MM.1S (cell line): ENCODE results near the gene SAC3D1.

ENCODE experiments used
- DNase-seq: peaks from one replicate; pipeline ENCODE4 v3.0.0-alpha.2; 2015
- H2AFZ ChIP-seq: fragments of 300-600 bp; sonication (generic); 2 replicates; pipeline ENCODE4 v1.6.0; 2016; ENCODE audit warnings: antibody characterized with exemption, low read length
- H3F3A ChIP-seq: fragments of 300-600 bp; sonication (generic); 2 replicates; pipeline ENCODE4 v1.6.1; 2016; ENCODE audit warnings: mild to moderate bottlenecking, antibody characterized with exemption, low read length, moderate library complexity, mixed read lengths; ENCODE audit not compliant: insufficient read depth
- H3K27ac ChIP-seq: fragments of 300-600 bp; sonication (generic); 2 replicates; pipeline ENCODE4 v1.5.1; 2016; ENCODE audit warnings: mild to moderate bottlenecking, low read length
- H3K27me3 ChIP-seq: fragments of 300-600 bp; sonication (generic); replicated peaks from 2 replicates; pipeline ENCODE4 v1.6.0; 2016; ENCODE audit warnings: low read length; ENCODE audit not compliant: insufficient read depth
- H3K36me3 ChIP-seq: fragments of 300-600 bp; sonication (generic); replicated peaks from 2 replicates; pipeline ENCODE4 v1.6.1; 2016; ENCODE audit warnings: mild to moderate bottlenecking, low read length, mixed read lengths; ENCODE audit not compliant: insufficient read depth
- H3K4me1 ChIP-seq: fragments of 300-600 bp; sonication (generic); 2 replicates; pipeline ENCODE4 v1.6.1; 2016; ENCODE audit warnings: low read length, mixed read lengths
- H3K4me2 ChIP-seq: fragments of 300-600 bp; sonication (generic); 2 replicates; pipeline ENCODE4 v1.6.0; 2016; ENCODE audit warnings: low read depth, low read length
- H3K4me3 ChIP-seq: fragments of 300-600 bp; sonication (generic); 2 replicates; pipeline ENCODE4 v1.5.1; 2016; ENCODE audit warnings: low read length, mixed read lengths
- H3K79me2 ChIP-seq: fragments of 300-600 bp; sonication (generic); 2 replicates; pipeline ENCODE4 v1.6.1; 2016; ENCODE audit warnings: mixed run types, low read length, mixed read lengths
- H3K9ac ChIP-seq: fragments of 300-600 bp; sonication (generic); 2 replicates; pipeline ENCODE4 v1.6.1; 2016; ENCODE audit warnings: low read length, mixed read lengths
- H3K9me2 ChIP-seq: fragments of 300-600 bp; sonication (generic); replicated peaks from 2 replicates; pipeline ENCODE4 v1.6.1; 2016; ENCODE audit warnings: mild to moderate bottlenecking, low read length, mixed read lengths; ENCODE audit not compliant: insufficient read depth
- H3K9me3 ChIP-seq: fragments of 300-600 bp; sonication (generic); replicated peaks from 2 replicates; pipeline ENCODE4 v1.6.1; 2016; ENCODE audit warnings: mild to moderate bottlenecking, low read length, mixed read lengths; ENCODE audit not compliant: insufficient read depth
- H4K20me1 ChIP-seq: fragments of 300-600 bp; sonication (generic); 2 replicates; pipeline ENCODE4 v1.6.1; 2016; ENCODE audit warnings: mild to moderate bottlenecking, low read length, moderate library complexity, mixed read lengths; ENCODE audit not compliant: insufficient read depth
- CTCF ChIP-seq: fragments of 300-600 bp; sonication (generic); IDR thresholded peaks from 2 replicates; pipeline ENCODE4 v1.5.1; 2016; ENCODE audit warnings: antibody characterized with exemption, low read length, mixed read lengths
- EZH2 ChIP-seq: fragments of 300-600 bp; sonication (generic); optimal IDR thresholded peaks from 2 replicates; pipeline ENCODE3; 2017; ENCODE audit warnings: low read depth, mild to moderate bottlenecking, antibody characterized with exemption, low read length, mixed read lengths
- EZH2phosphoT487 ChIP-seq: fragments of 300-600 bp; sonication (generic); IDR thresholded peaks from 2 replicates; pipeline ENCODE4 v1.6.1; 2018; ENCODE audit warnings: antibody characterized with exemption, low read length

SAC3D1 gene

GRCh38 chr11:65032216-65032615 lies 8.8 kb upstream of the SAC3D1 start:
- Histone ChIP-seq H3K36me3 (no peaks in the 10 kb centered on the region), H3K9me3 (no peaks in the 10 kb centered on the region), H3K9ac (no peak overlapping the region), H3K27ac (no peak overlapping the region), H3F3A (no peaks in the 10 kb centered on the region), H3K79me2 (peaks cover 8% of the 10 kb centered on the region), H3K4me1 (peaks cover 6% of the 10 kb centered on the region; the same call in 1 of the 2 replicates), H3K4me2 (no peak overlapping the region), H4K20me1 (no peaks in the 10 kb centered on the region), H3K27me3 (no peaks in the 10 kb centered on the region), H3K9me2 (no peaks in the 10 kb centered on the region), H3K4me3 (no peak overlapping the region), H2AFZ (no peak overlapping the region)
- DNase-seq = no peak
- no peak for TF ChIP-seq CTCF
- TF ChIP-seq EZH2phosphoT487 = no peak
- no peak for TF ChIP-seq EZH2

GRCh38 chr11:65034423-65034822 lies 6.6 kb upstream of the SAC3D1 start:
- Histone ChIP-seq H3K27me3 (no peaks in the 10 kb centered on the region), H3K9me2 (no peaks in the 10 kb centered on the region), H3K27ac (no peak overlapping the region), H3K4me3 (no peak overlapping the region), H3F3A (no peaks in the 10 kb centered on the region), H3K4me1 (no peaks in the 10 kb centered on the region), H3K9ac (no peak overlapping the region), H3K4me2 (no peak overlapping the region), H2AFZ (no peak overlapping the region), H4K20me1 (no peaks in the 10 kb centered on the region), H3K36me3 (no peaks in the 10 kb centered on the region), H3K79me2 (no peaks in the 10 kb centered on the region), H3K9me3 (no peaks in the 10 kb centered on the region)
- DNase-seq = no peak
- TF ChIP-seq EZH2phosphoT487 = no peak
- TF ChIP-seq CTCF = no peak
- TF ChIP-seq EZH2 = no peak

- Histone ChIP-seq H3K79me2 (no peaks in the 10 kb centered on the region), H3K9me3 (no peaks in the 10 kb centered on the region), H3K9ac (no peak overlapping the region), H3K4me2 (no peak overlapping the region), H3F3A (peaks cover 5% of the 10 kb centered on the region), H3K9me2 (no peaks in the 10 kb centered on the region), H4K20me1 (no peaks in the 10 kb centered on the region), H3K27me3 (no peaks in the 10 kb centered on the region), H3K4me3 (no peak overlapping the region), H2AFZ (no peak overlapping the region), H3K27ac (no peak overlapping the region), H3K4me1 (peaks cover 5% of the 10 kb centered on the region; the same call in 1 of the 2 replicates), H3K36me3 (no peaks in the 10 kb centered on the region)
- DNase-seq = no peak
- TF ChIP-seq EZH2phosphoT487 (no peak), CTCF (no peak), EZH2 (no peak)
Measured at GRCh38 chr11:65035579-65035978, 5.4 kb upstream of the SAC3D1 start.
